Endothelial cell of umbilical vein (primary cell): ENCODE data around the gene DDX11. TPM values are rescaled to one million over a fixed set of nuclear protein-coding genes. Genes with fewer than 3 reads are reported as not detected.

Source experiments
- BruUV-seq: library from RNA; stranded (reverse); fragments of 400-500 nt; replicated peaks from 2 replicates; lab custom pipeline; 2021; lab: Mats Ljungman, UMichigan
- CTCF ChIA-PET: fragments of 300-600, 350-600 bp; sonication (Branson Sonifier 250); formaldehyde crosslinking; loops from one replicate; lab custom pipeline; 2021; ENCODE audit warnings: antibody characterized with exemption, inconsistent platforms; lab: Charles Lee
- POLR2A ChIA-PET: fragments of 300-600, 350-600 bp; sonication (Branson Sonifier 250); formaldehyde crosslinking; loops from one replicate; lab custom pipeline; 2021; ENCODE audit warnings: antibody characterized with exemption, inconsistent platforms; lab: Charles Lee
- DNase-seq: peaks from one replicate; pipeline ENCODE4 v3.0.0-alpha.2; 2011; ENCODE audit warnings: low read depth, low spot score
- FAIRE-seq: peaks from 2 replicates; lab custom pipeline; 2011; peaks lifted over from hg19 to GRCh38; lab: Jason Lieb, UNC
- H2AFZ ChIP-seq: 2 replicates; pipeline ENCODE4 v1.6.0; 2012; ENCODE audit warnings: low read depth, low read length, control low read depth, inconsistent platforms
- H3K27ac ChIP-seq: 2 replicates; pipeline ENCODE4 v1.5.1; 2011; ENCODE audit warnings: low read depth, mild to moderate bottlenecking, control low read depth, low read length, moderate library complexity; ENCODE audit not compliant: insufficient read depth
- H3K27me3 ChIP-seq, 2 experiments: 2 replicates each; pipeline versions ENCODE4 v1.6.0 to v1.6.1; 2011; ENCODE audit warnings: low read length in 2 of 2, mixed read lengths in 1 of 2; ENCODE audit not compliant: control insufficient read depth in 2 of 2, insufficient read depth in 2 of 2
- H3K36me3 ChIP-seq, 2 experiments: 2 replicates in 1 of 2; 3 replicates in 1 of 2; pipeline ENCODE4 v1.5.1; 2011; ENCODE audit warnings: low read length in 2 of 2, mild to moderate bottlenecking in 1 of 2, moderate library complexity in 1 of 2; ENCODE audit not compliant: control insufficient read depth in 2 of 2, insufficient read depth in 2 of 2; ENCODE audit errors: extremely low read depth in 1 of 2
- H3K4me1 ChIP-seq: 3 replicates; pipeline ENCODE4 v1.5.1; 2011; ENCODE audit warnings: mild to moderate bottlenecking, low read length; ENCODE audit not compliant: control insufficient read depth, insufficient read depth; ENCODE audit errors: extremely low read depth
- H3K4me2 ChIP-seq: 2 replicates; pipeline ENCODE4 v1.6.1; 2011; ENCODE audit warnings: low read length, control low read depth, mixed read lengths; ENCODE audit not compliant: insufficient read depth
- H3K4me3 ChIP-seq, 3 experiments: fragments of 200-600 bp in 1 of 3; sonication (generic), shearing (Covaris generic) in 1 of 3; replicated peaks in 1 of 3; 2 replicates each; pipeline ENCODE4 v1.5.1; 2011 to 2016; ENCODE audit warnings: control low read depth in 3 of 3, low read length in 3 of 3, mild to moderate bottlenecking in 2 of 3, inconsistent platforms in 1 of 3, low read depth in 1 of 3, moderate library complexity in 1 of 3; ENCODE audit not compliant: insufficient read depth in 1 of 3
- H3K79me2 ChIP-seq: 2 replicates; pipeline ENCODE4 v1.6.0; 2012; ENCODE audit warnings: low read length, inconsistent platforms; ENCODE audit not compliant: control insufficient read depth, insufficient read depth
- H3K9ac ChIP-seq: replicated peaks from 2 replicates; pipeline ENCODE3; 2011; ENCODE audit warnings: low read length, control low read depth; ENCODE audit not compliant: insufficient read depth; ENCODE audit errors: extremely low read depth
- H3K9me1 ChIP-seq: replicated peaks from 3 replicates; pipeline ENCODE4 v1.6.0; 2011; ENCODE audit warnings: mild to moderate bottlenecking, low read length; ENCODE audit not compliant: control insufficient read depth, insufficient read depth; ENCODE audit errors: extremely low read depth
- H3K9me3 ChIP-seq: replicated peaks from 2 replicates; pipeline ENCODE4 v1.5.1; 2012; ENCODE audit warnings: low read length, inconsistent platforms; ENCODE audit not compliant: control insufficient read depth, insufficient read depth
- H4K20me1 ChIP-seq: replicated peaks from 2 replicates; pipeline ENCODE3; 2011; ENCODE audit warnings: mild to moderate bottlenecking, low read length; ENCODE audit not compliant: control insufficient read depth, insufficient read depth; ENCODE audit errors: extremely low read depth
- EZH2 ChIP-seq: IDR thresholded peaks from 2 replicates; pipeline ENCODE4 v1.6.1; 2012; ENCODE audit warnings: borderline replicate concordance, low read depth, mild to moderate bottlenecking, moderate library complexity, low read length, inconsistent platforms; ENCODE audit not compliant: severe bottlenecking
- FOS ChIP-seq: IDR thresholded peaks from 2 replicates; pipeline ENCODE4 v1.6.1; 2011; ENCODE audit warnings: mild to moderate bottlenecking, low read length, moderate library complexity, borderline replicate concordance; ENCODE audit not compliant: insufficient read depth
- GATA2 ChIP-seq: IDR thresholded peaks from 2 replicates; pipeline ENCODE4 v1.7.0; 2011; ENCODE audit warnings: low read depth, mild to moderate bottlenecking, moderate library complexity, mixed read lengths, low read length; ENCODE audit not compliant: insufficient read length, insufficient read depth
- MYC ChIP-seq: IDR thresholded peaks from one replicate; pipeline ENCODE4 v1.6.1; 2011; ENCODE audit warnings: mild to moderate bottlenecking, low read depth, low read length
- POLR2A ChIP-seq: IDR thresholded peaks from 2 replicates; pipeline ENCODE4 v1.6.1; 2012; ENCODE audit warnings: low read depth, mild to moderate bottlenecking, control low read depth, low read length
- POLR2AphosphoS5 ChIP-seq: IDR thresholded peaks from 2 replicates; pipeline ENCODE4 v1.6.1; 2012; ENCODE audit warnings: low read depth, mild to moderate bottlenecking, control low read depth, low read length, moderate library complexity; ENCODE audit not compliant: insufficient read depth
- dilution Hi-C: fragments of 300-500 bp; cut with MboI; formaldehyde crosslinking; loops from one replicate; pipeline ENCODE4 v1.15.0; 2019; ENCODE audit warnings: low sequenced_read_pairs; ENCODE audit not compliant: extremely low pct_ligation_motif_present
- intact Hi-C: fragments of 100-400 bp; cut with micrococcal nuclease; formaldehyde crosslinking; loops from one replicate; pipeline ENCODE4 v1.10.0; 2022
- polyA plus RNA-seq, 4 experiments: library from polyadenylated mRNA; depleted of rRNA in 3 of 4; stranded (reverse) in 3 of 4; unstranded in 1 of 4; fragments of >200 nt; gene quantifications; 2 replicates each; pipeline versions ENCODE4 v1.2.1 to v1.2.3, GENCODE V29; 2011 to 2012; ENCODE audit warnings: missing spikeins in 1 of 4
- total RNA-seq: library from RNA; stranded (reverse); gene quantifications from 2 replicates; pipeline ENCODE4 v1.2.3, GENCODE V29; 2021
- TF ChIP-seq, protein P1 (sequence below), 2 donors: IDR thresholded peaks; 1 replicate in 1 of 2; 2 replicates in 1 of 2; pipeline ENCODE4 v1.5.1; 2011; ENCODE audit warnings: low read length in 2 of 2, mild to moderate bottlenecking in 2 of 2, moderate library complexity in 2 of 2, control low read depth in 1 of 2, inconsistent platforms in 1 of 2, low read depth in 1 of 2; ENCODE audit not compliant: insufficient read depth in 1 of 2; ENCODE audit errors: extremely low read depth in 1 of 2
- TF ChIP-seq, protein P2 (sequence below): IDR thresholded peaks from 2 replicates; pipeline ENCODE4 v1.6.1; 2011; ENCODE audit not compliant: insufficient read depth, insufficient read length

Gene DDX11
- total and polyA plus RNA-seq, 2 donors (not counting 3 experiments of a cell fraction or from before 2014, with no cell fraction given) = 20.8 to 71.4 TPM

- Histone ChIP-seq H3K9ac (no peak overlapping the region), H3K4me2 (no peak overlapping the region), H3K36me3 (no peaks in the 10 kb centered on the region), H3K79me2 (no peaks in the 10 kb centered on the region), H3K27me3 (peaks cover 15 to 23% of the 10 kb centered on the region in 2 experiments), H3K9me1 (no peaks in the 10 kb centered on the region), H4K20me1 (no peaks in the 10 kb centered on the region), H2AFZ (no peak overlapping the region), H3K27ac (no peak overlapping the region), H3K4me1 (peaks cover 4% of the 10 kb centered on the region), H3K4me3 (no peak overlapping the region), H3K9me3 (no peaks in the 10 kb centered on the region)
- no peak for FAIRE-seq
- no TSS peak for BruUV-seq
- TF ChIP-seq FOS (no peak), GATA2 (no peak), POLR2A (no peak), POLR2AphosphoS5 (no peak), EZH2 (peak; percentile 27), MYC (no peak)
- TF ChIP-seq, protein P1, sequence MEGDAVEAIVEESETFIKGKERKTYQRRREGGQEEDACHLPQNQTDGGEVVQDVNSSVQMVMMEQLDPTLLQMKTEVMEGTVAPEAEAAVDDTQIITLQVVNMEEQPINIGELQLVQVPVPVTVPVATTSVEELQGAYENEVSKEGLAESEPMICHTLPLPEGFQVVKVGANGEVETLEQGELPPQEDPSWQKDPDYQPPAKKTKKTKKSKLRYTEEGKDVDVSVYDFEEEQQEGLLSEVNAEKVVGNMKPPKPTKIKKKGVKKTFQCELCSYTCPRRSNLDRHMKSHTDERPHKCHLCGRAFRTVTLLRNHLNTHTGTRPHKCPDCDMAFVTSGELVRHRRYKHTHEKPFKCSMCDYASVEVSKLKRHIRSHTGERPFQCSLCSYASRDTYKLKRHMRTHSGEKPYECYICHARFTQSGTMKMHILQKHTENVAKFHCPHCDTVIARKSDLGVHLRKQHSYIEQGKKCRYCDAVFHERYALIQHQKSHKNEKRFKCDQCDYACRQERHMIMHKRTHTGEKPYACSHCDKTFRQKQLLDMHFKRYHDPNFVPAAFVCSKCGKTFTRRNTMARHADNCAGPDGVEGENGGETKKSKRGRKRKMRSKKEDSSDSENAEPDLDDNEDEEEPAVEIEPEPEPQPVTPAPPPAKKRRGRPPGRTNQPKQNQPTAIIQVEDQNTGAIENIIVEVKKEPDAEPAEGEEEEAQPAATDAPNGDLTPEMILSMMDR (IDR thresholded peaks at IDR 0.05; ENCODE audit: extremely low read depth in 1 of 2, insufficient read depth in 1 of 2, low read depth in 1 of 2, low read length in 2 of 2) = no peak
- TF ChIP-seq, protein P2, sequence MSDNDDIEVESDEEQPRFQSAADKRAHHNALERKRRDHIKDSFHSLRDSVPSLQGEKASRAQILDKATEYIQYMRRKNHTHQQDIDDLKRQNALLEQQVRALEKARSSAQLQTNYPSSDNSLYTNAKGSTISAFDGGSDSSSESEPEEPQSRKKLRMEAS = no peak
- dilution Hi-C loops = no loop called here
- ChIA-PET CTCF (interaction anchor here (1.0 to 2.0 kb wide), 2 partner anchors 97 to 153 kb away, joined by 3 to 9 read pairs; no protein-coding TSS in a partner anchor), POLR2A (no interaction called here)
- DNase-seq = no peak
- intact Hi-C loops = no loop called here
Measured at GRCh38 chr12:31118347-31119191, 44.9 kb downstream of the DDX11 start.
